ENCODE data around the gene ZNF469.
"Not testable (repeated sequence)": the region's sequence is repeated elsewhere in the genome, so short reads cannot be mapped to it uniquely, and the experiment has no call there.

ZNF469 gene

GRCh38 chr16:88407807-88408206, 25.0 kb downstream of the ZNF469 start:
- H3K4me3 ChIP-seq (ENCODE audit: low read length): no peak overlapping the region
- no peak for TF ChIP-seq CTCF (conservative IDR thresholded peaks at IDR 0.05; ENCODE audit: low read length)
- no peak for DNase-seq (ENCODE audit: low read depth)

DNA sequence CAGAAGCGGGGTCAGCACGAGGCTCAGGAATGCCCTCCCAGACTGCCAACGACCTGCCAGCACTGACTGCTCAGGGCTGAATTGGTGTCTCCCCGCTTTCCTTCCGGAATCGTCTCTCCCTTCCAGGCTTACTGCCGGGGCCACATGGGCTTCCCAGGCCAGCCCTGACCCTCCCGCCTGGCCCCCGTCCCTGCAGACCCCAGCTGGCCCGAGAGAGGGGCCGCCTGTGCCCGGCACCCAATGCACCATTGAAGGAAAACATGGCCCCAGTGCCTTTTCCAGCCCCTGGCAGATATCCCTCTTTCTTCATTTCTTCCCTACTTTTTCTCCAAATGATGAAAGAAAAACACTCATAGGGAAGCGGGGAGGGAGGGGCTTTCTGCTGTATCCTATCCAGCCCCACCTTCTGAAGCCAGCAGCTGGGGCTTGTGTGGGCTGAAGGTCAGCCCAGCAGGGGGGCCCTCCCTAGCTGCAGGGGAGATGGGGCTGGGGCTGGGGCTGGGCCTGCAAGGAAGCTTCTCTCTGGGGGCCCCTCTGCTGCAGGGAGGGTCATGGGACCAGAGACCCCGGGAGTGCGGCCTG, 25.9 kb downstream of the ZNF469 start:
- no peak for TF ChIP-seq CTCF (conservative IDR thresholded peaks at IDR 0.05; ENCODE audit: low read length)
- no peak for DNase-seq (ENCODE audit: low read depth)
- H3K4me3 ChIP-seq (ENCODE audit: low read length): no peak overlapping the region

DNA sequence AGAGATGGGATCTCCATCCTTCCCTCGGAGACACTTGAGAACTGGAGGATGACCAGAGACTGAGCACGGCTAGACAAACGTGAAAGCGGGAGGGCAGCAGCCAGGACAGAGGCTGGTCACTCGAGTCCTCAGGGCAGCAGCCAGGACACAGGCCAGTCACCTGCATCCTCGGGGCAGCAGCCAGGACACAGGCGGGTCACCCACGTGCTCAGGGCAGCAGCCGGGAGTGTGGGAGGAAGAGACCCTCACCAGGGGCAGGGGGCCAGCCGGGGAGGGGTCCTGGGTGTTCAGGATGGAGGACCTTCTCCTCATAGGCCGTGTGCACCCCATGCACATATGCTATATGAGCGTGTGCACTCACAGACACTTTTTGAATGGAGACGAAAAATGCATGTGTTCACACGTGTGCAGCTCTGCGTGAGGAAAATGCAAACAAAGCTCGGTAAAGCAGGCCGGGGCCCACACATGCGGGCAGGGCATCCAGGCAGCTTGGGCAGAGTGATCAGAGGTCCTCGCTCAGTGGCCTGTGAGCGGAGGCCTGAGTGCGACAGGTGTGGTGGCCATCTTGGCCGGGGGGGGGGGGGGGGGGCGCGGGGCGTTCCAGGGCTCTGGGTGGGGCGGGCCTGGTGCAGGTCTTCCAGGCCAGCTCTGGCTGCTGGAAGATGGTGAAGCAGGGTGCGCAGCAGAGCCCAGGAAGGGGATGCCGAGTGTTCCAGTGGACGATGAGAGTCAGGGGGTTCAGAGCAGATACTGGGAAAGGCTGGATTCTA, 26.7 kb downstream of the ZNF469 start:
- TF ChIP-seq CTCF (conservative IDR thresholded peaks at IDR 0.05; ENCODE audit: low read length): no peak
- no peak overlapping the region for H3K4me3 ChIP-seq (ENCODE audit: low read length)
- no peak for DNase-seq (ENCODE audit: low read depth)

DNA sequence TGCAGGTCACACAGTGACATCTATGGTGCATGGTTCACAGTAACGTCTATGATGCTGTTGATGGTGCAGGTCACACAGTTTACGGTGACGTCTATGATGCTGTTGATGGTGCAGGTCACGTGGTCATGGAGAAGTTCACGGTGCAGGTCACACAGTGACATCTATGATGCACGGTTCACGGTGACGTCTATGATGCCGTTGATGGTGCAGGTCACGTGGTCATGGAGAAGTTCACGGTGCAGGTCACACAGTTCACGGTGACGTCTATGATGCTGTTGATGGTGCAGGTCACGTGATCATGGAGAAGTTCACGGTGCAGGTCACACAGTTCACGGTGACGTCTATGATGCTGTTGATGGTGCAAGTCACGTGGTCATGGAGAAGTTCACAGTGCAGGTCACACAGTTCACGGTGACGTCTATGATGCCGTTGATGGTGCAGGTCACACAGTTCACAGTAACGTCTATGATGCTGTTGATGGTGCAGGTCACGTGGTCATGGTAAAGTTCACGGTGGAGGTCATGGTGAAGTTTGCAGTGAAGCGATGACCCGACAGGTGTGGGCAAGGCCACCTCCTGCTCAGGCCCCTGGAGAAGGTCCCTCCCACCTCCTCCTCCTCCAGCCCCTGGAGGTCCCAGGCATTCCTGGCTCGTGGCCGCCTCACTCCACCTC, 27.7 kb downstream of the ZNF469 start:
- not testable (repeated sequence) for DNase-seq (ENCODE audit: low read depth); H3K4me3 ChIP-seq (ENCODE audit: low read length)

DNA sequence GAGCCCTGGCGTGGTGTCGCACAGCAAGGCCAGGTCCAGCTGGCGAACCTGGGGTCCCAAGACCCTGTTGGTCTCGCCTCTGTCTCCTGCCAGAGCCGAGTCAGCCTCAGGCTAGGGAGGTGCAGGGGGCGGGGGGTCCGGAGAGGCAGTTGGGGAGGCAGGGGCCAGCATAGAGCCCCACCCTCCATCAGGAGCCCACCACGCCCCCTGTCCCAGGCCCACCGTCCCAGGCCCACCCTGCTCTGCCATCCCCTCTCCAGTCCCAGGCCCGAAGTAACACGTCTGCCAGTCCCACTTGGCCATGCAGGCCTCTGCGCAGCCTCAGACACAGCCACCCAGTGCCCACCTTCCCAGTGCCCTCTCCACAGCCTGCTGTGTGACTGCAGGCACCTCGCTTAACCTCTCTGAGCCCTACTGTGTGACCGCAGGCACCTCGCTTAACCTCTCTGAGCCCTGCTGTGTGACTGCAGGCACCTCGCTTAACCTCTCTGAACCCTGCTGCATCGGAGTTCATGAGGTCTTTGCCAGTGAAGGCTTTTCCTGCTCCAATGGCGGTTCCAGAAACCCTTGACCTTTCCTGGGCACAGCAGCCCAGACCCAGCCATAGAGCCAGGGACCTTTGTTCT, 29.3 kb downstream of the ZNF469 start:
- no peak overlapping the region for H3K4me3 ChIP-seq (ENCODE audit: low read length)
- no peak for DNase-seq (ENCODE audit: low read depth)
- no peak for TF ChIP-seq CTCF (conservative IDR thresholded peaks at IDR 0.05; ENCODE audit: low read length)

- no peak for DNase-seq (ENCODE audit: low read depth)
- no peak overlapping the region for H3K4me3 ChIP-seq (ENCODE audit: low read length)
- no peak for TF ChIP-seq CTCF (conservative IDR thresholded peaks at IDR 0.05; ENCODE audit: low read length)
Measured at GRCh38 chr16:88412766-88413165, 30.0 kb downstream of the ZNF469 start.

DNA sequence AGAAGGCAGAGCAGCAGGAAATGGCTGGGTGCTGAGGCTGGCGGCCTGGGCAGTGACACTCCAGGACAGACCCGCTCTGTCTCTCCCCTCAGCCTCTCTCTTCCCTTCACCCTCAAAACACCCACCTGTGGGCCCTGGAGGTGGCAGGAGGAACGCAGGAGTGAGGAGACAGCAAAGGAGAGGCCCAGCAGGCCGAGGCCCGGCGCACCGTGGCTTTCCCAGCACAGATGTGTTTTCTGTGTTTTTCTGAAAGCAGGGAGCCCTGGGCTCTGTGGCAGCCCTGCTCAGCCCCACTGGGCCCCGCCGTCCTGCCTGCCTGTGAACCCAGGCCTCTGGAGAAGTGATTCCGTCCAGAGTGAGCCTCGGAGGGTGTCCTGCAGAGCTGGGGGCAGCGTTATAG, 30.5 kb downstream of the ZNF469 start:
- no peak for DNase-seq (ENCODE audit: low read depth)
- H3K4me3 ChIP-seq (ENCODE audit: low read length): no peak overlapping the region
- no peak for TF ChIP-seq CTCF (conservative IDR thresholded peaks at IDR 0.05; ENCODE audit: low read length)

All from AG10803 (cell line).